LNCAP (cell line): ENCODE measurements around the gene ITPR3.
A peak's percentile ranks its signal among the peaks of the same experiment; 100 is the strongest.

ENCODE experiments used
- CTCF ChIP-seq: fragments of 450-650 bp; IDR thresholded peaks from 2 replicates; pipeline ENCODE4 v1.5.1; 2017; ENCODE audit warnings: mild to moderate bottlenecking

ITPR3 gene

GRCh38 chr6:33697845-33698244 lies 76.7 kb downstream of the ITPR3 start:
- no peak for TF ChIP-seq CTCF

GRCh38 chr6:33698494-33698893 lies 77.4 kb downstream of the ITPR3 start:
- no peak for TF ChIP-seq CTCF

- no peak for TF ChIP-seq CTCF
These were observed 78.0 kb downstream of the ITPR3 start for GRCh38 chr6:33699131-33699530.

GRCh38 chr6:33699739-33700138 lies 78.6 kb downstream of the ITPR3 start:
- TF ChIP-seq CTCF: no peak

- TF ChIP-seq CTCF: peak; percentile 65
These were observed 79.4 kb downstream of the ITPR3 start for GRCh38 chr6:33700391-33701050.

GRCh38 chr6:33702345-33702977 lies 81.3 kb downstream of the ITPR3 start:
- peak; percentile 54 for TF ChIP-seq CTCF

- TF ChIP-seq CTCF: no peak
These were observed 83.3 kb downstream of the ITPR3 start for GRCh38 chr6:33704215-33705066.
